Activated naive CD4-positive, alpha-beta T cell treated with anti-CD3 and anti-CD28 coated beads, Interleukin-2, amount 10 ng/mL, durations not matched to agents 7 days and 5 days (primary cell): Measurements from ENCODE around the gene OPCML.

Experiments used
- CTCF ChIA-PET: fragments of 350-600 bp; sonication (Branson Sonifier 250); formaldehyde crosslinking; loops from one replicate; lab custom pipeline; 2021; ENCODE audit warnings: antibody characterized with exemption; lab: Charles Lee
- DNase-seq: peaks from one replicate; pipeline ENCODE4 v3.0.0-alpha.2; 2020
- H3K27ac Mint-ChIP-seq: one replicate; pipeline ENCODE4 v1.8.0; 2021; ENCODE audit warnings: mild to moderate bottlenecking, moderate library complexity, mixed read lengths
- H3K27me3 Mint-ChIP-seq: one replicate; pipeline ENCODE4 v1.8.0; 2021; ENCODE audit warnings: mild to moderate bottlenecking, mixed read lengths
- H3K36me3 Mint-ChIP-seq: one replicate; pipeline ENCODE4 v1.8.0; 2021; ENCODE audit warnings: mixed read lengths
- H3K4me1 Mint-ChIP-seq: one replicate; pipeline ENCODE4 v1.8.0; 2021; ENCODE audit warnings: mixed read lengths
- H3K4me3 Mint-ChIP-seq: one replicate; pipeline ENCODE4 v1.8.0; 2021; ENCODE audit warnings: mild to moderate bottlenecking, moderate library complexity, mixed read lengths
- H3K9me3 Mint-ChIP-seq: one replicate; pipeline ENCODE4 v1.8.0; 2021; ENCODE audit warnings: mixed read lengths

OPCML gene

DNA sequence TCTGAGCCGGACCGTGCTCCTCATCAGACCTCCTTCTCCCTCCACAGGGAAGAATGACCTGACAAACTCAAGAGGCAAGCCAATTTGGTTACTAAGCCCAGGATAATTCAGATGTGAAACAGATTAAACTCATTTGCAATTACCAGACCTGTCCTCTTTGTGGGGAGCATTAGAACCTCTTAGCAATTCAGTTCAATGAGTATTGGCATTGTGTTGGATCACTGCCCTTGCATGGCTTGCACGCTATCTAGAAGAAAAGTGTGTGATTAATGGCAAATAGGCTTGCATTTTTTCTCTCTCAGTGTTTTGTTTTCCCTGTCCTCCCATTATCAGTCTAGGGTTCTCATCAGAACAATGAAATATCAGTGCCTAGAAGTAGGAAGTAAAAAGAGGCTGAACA, 365.6 kb downstream of the OPCML start:
- no peaks in the 10 kb centered on the region for H3K36me3 Mint-ChIP-seq

DNA sequence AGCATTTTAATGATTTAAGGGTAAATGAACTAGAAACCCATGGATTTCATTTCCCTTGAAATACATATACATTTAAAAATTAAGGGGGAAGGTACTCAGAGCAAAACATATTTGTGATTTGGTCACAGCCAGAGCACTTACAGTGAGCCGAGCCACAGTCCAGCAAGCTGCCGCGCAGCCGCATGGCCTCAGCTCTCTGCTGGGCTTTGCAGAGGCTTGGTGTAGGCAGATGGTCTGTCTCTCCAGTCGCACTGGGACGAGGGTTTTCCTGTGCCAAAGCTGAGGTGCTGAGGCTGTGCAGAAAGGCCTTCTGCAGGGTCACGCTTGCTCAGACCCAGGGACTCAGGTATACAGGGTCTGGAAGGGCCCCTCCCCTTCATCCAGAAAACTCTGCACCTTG, 367.3 kb downstream of the OPCML start:
- Mint-ChIP-seq H3K4me1 (no peaks in the 10 kb centered on the region), H3K4me3 (no peak overlapping the region), H3K27ac (no peak overlapping the region), H3K27me3 (no peaks in the 10 kb centered on the region), H3K36me3 (no peaks in the 10 kb centered on the region), H3K9me3 (no peaks in the 10 kb centered on the region)
- DNase-seq: no peak
- CTCF ChIA-PET: no interaction called here

More for the DNA sequence above, 365.6 kb downstream of the OPCML start:
- DNase-seq: no peak
- H3K4me1 Mint-ChIP-seq: no peaks in the 10 kb centered on the region
- no peaks in the 10 kb centered on the region for H3K27me3 Mint-ChIP-seq
- no peak overlapping the region for H3K27ac Mint-ChIP-seq
- H3K9me3 Mint-ChIP-seq: no peaks in the 10 kb centered on the region
- CTCF ChIA-PET: no interaction called here
- no peak overlapping the region for H3K4me3 Mint-ChIP-seq

DNA sequence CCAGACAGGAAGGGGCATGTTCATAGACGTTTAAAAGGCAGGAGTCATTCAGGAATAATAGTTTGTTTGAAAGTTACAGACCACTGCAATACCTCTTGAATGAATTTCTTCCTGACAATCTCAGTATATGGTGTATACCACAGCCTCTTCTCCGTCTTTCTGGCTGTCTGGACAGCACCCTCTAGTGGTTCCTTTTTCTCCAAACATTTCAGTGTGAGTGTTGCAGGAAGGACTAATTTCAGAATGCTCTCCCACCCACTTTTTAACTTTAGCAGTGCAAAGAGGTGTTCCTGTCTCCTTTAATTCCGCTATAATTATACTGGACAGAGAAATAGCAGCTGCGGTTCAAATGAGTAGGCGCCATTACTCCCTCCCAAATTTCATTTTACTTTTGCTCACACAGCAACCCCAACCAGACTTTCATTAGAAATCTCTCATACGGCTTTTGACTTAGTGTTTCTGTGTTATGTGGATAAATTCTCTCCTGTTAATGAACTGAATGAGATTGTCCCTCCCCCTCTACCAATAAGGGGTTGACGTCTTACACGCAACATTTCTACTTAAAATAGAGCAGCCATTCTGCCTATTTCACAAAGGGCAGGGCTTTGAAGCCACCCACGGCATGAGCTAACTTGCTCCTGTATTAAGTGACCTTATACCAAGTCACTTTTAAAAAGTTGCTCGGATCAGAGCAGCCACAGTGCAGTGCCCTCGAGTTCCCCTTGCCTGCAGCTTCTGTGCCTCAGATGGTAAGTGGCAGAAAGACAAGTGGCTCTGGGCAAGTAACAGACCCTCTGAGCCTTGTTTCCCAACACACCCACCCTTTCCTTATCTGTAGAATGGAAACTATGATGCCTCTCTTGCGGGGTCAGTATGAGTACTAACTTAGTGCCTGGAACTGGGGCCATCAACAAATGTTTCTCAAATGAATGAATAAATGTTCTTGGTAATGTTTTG, 368.6 kb downstream of the OPCML start:
- Mint-ChIP-seq H3K4me1 (no peaks in the 10 kb centered on the region), H3K27ac (no peak overlapping the region), H3K27me3 (no peaks in the 10 kb centered on the region), H3K9me3 (no peaks in the 10 kb centered on the region), H3K4me3 (no peak overlapping the region), H3K36me3 (no peaks in the 10 kb centered on the region)
- CTCF ChIA-PET: no interaction called here
- no peak for DNase-seq

DNA sequence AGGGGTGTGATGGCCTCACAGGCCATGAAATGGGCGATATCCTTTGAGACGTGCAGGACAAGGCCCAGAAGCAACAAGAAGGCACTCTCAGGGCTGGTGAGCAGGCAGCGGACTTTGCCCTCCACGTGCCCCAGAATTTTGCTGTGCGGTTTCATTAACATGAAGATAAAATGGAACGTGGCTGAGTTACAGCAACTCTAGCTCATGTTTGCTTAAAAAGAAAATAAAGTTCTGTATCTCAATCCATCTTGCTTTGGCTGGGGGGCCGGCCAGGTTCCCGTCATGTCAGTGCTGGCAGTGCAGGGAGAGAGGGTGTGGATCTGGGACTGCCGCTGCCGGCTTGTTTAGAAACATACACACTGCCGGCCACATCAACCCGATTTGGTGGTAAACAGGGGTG, 370.1 kb downstream of the OPCML start:
- CTCF ChIA-PET: interaction anchor here (1.4 kb wide), 1 partner anchor 8 kb away, joined by 3 read pairs; no protein-coding TSS in a partner anchor
- no peaks in the 10 kb centered on the region for H3K9me3 Mint-ChIP-seq
- no peaks in the 10 kb centered on the region for H3K4me1 Mint-ChIP-seq
- no peak overlapping the region for H3K4me3 Mint-ChIP-seq
- no peaks in the 10 kb centered on the region for H3K27me3 Mint-ChIP-seq
- no peak for DNase-seq
- H3K36me3 Mint-ChIP-seq: no peaks in the 10 kb centered on the region
- no peak overlapping the region for H3K27ac Mint-ChIP-seq

DNA sequence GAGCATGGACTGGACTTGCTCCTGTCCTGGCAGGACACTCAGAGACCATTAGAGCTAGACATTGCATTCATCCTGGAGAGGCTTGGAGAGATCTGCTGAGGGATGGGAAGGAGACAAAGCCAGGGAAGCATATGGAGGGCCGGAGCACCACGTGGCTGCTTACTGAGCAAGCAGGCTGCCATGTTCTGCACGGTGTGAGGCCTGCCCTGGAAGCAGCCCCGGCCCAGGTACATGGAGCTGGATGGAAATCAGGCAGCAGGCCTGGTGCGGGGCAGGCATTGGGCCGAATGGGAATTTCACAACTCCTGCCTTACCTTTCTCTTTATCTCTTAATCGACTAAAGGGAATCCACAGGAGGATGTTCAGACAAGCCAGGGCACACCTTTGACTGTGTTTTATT, 371.5 kb downstream of the OPCML start:
- H3K4me1 Mint-ChIP-seq: no peaks in the 10 kb centered on the region
- CTCF ChIA-PET: no interaction called here
- H3K9me3 Mint-ChIP-seq: no peaks in the 10 kb centered on the region
- H3K27ac Mint-ChIP-seq: no peak overlapping the region
- DNase-seq: no peak
- H3K36me3 Mint-ChIP-seq: no peaks in the 10 kb centered on the region
- no peaks in the 10 kb centered on the region for H3K27me3 Mint-ChIP-seq
- no peak overlapping the region for H3K4me3 Mint-ChIP-seq

DNA sequence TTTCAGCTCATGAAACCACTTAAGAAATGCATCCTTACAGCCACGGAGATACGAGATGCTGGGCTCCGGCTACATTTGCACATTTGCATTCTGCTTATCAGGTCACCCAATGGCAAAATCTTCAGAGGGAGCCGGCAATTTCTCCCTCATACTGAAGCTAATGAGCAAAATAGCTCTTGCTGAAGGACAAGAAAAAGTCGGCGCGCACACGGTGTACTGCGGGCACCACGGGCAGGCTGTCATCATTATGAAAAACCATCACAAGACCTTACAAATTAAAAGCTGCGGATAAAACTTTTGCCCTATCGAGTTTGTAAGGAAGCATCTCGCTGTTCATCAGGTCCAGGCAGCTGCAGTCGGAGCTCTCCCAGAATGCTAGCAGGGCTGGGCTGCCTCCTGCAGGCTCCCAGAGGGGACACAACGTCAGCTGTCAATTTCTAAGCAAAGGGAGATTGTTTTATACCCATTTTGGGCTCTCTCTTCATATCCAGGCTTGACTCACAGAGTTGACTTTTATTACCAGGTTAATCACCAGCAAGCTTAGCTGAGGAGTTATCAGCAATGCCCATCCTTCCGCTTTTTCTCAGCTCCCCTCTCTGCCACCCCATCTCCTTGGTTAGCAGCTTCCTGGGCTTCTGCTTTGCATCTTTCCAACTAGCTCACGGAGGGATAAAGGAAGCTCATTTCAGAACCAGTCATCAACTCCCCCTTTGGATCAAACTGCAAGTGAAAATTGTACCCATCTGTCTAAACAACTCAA, 375.1 kb downstream of the OPCML start:
- DNase-seq: no peak
- Mint-ChIP-seq H3K36me3 (no peaks in the 10 kb centered on the region), H3K27me3 (no peaks in the 10 kb centered on the region), H3K4me3 (no peak overlapping the region), H3K27ac (no peak overlapping the region), H3K9me3 (no peaks in the 10 kb centered on the region), H3K4me1 (no peaks in the 10 kb centered on the region)
- CTCF ChIA-PET: no interaction called here

DNA sequence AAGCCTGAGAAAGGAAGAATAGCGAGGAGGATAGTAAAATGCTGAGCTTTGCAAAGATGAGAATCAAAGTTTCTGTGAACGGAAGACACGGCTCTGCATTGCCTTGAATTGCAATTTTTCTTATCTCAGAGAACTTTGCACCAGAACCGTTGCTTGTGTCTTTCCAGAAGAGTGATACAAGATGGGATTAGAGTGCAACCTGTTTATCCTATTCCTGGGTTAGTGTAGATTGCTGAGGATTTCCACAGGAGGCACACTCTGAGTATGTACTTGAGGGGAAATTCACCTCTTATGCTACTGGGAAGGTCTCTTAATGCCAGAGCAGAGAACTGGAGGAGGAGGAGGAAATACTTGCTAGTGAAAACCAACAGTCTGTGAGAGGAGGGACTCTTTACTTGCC, 377.5 kb downstream of the OPCML start:
- H3K4me3 Mint-ChIP-seq: no peak overlapping the region
- H3K4me1 Mint-ChIP-seq: no peaks in the 10 kb centered on the region
- no peaks in the 10 kb centered on the region for H3K27me3 Mint-ChIP-seq
- CTCF ChIA-PET: no interaction called here
- DNase-seq: no peak
- H3K27ac Mint-ChIP-seq: no peak overlapping the region
- H3K36me3 Mint-ChIP-seq: no peaks in the 10 kb centered on the region
- no peaks in the 10 kb centered on the region for H3K9me3 Mint-ChIP-seq

DNA sequence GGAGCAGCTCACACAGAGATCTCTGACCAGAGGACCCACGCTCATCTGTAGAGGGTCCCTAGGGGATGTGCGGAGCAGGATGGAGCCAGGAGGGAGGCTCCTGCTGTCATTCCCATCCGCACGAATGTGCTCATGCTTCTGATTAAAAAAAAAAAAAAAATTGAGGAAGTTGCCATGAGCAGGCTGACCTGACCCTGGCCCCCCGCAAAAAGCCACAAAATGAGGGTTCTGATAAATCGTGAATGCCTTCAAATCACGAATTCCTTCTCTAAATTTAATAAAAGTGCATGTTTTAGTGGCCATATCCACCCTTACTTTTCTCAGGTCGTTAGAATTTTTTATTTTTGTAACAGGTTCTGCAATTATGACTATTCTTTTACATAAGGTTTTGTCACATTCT, 378.2 kb downstream of the OPCML start:
- DNase-seq: no peak
- CTCF ChIA-PET: interaction anchor here (1.0 kb wide), 1 partner anchor 9 kb away, joined by 3 read pairs; no protein-coding TSS in a partner anchor
- Mint-ChIP-seq H3K27ac (no peak overlapping the region), H3K27me3 (no peaks in the 10 kb centered on the region), H3K4me1 (no peaks in the 10 kb centered on the region), H3K36me3 (no peaks in the 10 kb centered on the region), H3K9me3 (no peaks in the 10 kb centered on the region), H3K4me3 (no peak overlapping the region)

DNA sequence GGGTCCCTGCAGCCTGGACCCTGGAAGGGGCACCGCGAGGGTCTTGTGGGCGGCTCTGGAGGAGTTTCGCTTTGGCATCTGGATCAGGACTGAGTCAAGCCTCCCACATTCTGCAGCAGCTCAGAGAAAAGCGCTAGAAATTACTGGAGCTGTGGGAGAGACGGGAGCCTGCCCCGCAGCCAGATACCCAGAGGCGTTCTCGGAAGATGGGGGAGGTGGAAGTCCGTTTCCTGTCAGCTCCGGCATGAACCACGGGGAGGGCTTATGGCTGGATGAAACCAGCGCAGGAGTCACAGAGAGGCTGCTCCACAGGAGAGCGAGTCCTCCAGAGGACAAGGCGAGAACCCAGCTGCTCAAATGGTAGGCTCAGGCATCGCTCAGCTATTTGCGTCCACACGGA, 379.3 kb downstream of the OPCML start:
- Mint-ChIP-seq H3K4me1 (no peaks in the 10 kb centered on the region), H3K9me3 (no peaks in the 10 kb centered on the region), H3K27ac (no peak overlapping the region), H3K36me3 (no peaks in the 10 kb centered on the region), H3K4me3 (no peak overlapping the region), H3K27me3 (no peaks in the 10 kb centered on the region)
- CTCF ChIA-PET: interaction anchor here (1.0 kb wide), 1 partner anchor 8 kb away, joined by 3 read pairs; no protein-coding TSS in a partner anchor
- DNase-seq: no peak

DNA sequence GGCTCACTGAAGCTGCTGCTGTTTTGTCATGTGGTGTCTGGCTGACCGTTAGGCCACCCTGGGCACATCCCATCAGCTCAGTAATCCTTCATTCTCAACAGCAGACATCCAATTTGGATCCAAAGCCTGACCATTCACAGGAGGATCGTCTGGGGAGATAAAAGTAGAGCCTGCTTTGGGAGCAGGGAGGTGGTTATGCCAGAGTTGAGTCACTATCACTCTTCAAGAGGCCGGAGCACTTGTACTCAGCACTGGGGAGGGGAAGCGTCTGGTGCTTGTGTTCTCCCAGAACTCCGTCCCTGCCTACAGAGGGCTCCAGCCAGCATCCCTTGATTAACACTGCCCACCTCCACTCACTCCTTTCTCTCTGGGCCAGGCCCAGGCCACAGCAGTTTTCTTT, 382.6 kb downstream of the OPCML start:
- Mint-ChIP-seq H3K27ac (no peak overlapping the region), H3K36me3 (no peaks in the 10 kb centered on the region), H3K4me3 (no peak overlapping the region), H3K27me3 (no peaks in the 10 kb centered on the region), H3K9me3 (no peaks in the 10 kb centered on the region), H3K4me1 (no peaks in the 10 kb centered on the region)
- no peak for DNase-seq
- CTCF ChIA-PET: no interaction called here

DNA sequence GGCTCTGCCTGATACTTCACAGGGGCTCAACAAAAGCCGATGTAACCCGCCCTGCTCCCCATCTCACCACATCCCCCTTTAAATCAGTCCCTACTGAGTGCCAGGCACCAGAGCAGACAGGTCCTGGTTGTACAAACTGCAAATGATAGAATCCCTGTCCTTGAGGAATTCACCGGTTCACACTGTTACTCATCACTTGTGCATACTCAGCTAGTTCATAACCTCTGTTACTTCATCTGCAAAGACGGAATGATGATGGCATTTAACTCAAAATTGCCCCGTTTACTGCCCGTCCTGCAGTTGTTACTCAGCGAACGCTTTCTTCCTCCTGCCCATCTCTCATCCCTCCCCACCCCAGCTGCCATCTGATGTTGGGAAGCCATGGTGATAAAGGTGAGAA, 384.7 kb downstream of the OPCML start:
- H3K4me1 Mint-ChIP-seq: no peaks in the 10 kb centered on the region
- no peak overlapping the region for H3K4me3 Mint-ChIP-seq
- DNase-seq: no peak
- H3K27me3 Mint-ChIP-seq: no peaks in the 10 kb centered on the region
- no peaks in the 10 kb centered on the region for H3K36me3 Mint-ChIP-seq
- CTCF ChIA-PET: no interaction called here
- no peak overlapping the region for H3K27ac Mint-ChIP-seq
- H3K9me3 Mint-ChIP-seq: no peaks in the 10 kb centered on the region

DNA sequence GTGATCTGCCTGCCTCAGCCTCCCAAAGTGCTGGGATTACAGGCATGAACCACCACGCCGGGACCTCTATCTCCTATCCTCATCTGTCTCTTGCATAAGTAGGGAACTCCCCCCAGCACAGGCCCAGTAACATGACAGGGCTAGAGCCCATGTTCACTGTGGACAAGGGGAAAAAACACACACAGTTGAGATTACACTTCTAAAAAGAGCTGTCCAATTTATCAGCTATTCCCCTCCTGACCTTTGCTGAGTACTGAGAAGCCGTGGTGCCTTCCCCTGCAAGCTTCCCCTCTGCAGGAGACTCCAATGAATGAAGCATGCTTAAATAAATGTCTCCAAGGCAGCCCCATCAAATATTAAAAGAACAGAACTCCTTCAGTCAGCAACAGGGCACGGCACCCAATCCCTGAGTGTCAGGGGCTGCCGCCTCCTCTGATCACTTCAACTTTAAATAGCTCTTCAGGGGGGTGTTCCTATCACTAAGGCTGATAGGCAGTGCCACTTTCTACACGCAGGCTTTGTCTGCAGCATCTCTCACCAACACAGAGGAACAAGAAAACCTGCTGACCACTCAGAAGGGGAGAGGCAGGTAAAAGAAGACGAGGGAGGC, 385.5 kb downstream of the OPCML start:
- Mint-ChIP-seq H3K27ac (no peak overlapping the region), H3K9me3 (no peaks in the 10 kb centered on the region), H3K27me3 (no peaks in the 10 kb centered on the region), H3K36me3 (no peaks in the 10 kb centered on the region), H3K4me3 (no peak overlapping the region), H3K4me1 (no peaks in the 10 kb centered on the region)
- CTCF ChIA-PET: no interaction called here
- no peak for DNase-seq

DNA sequence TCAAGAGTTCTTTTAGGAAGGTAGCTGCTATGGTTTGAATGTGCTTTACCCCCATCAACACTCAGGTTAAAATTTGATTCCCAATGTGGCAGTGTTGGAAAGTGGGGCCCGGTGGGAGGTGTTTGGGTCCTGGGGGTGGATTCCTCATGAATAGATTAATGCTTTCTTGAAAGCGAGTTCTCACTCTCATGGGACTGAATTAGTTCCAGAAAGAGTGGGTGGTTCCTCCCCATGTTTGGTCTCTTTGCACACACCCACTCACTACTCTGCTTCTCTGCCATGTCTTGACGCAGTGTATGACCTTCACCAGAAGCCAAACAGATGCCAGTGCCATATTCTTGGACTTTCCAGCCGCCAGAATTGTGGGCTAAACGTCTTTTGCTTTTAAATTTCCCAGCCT, 394.4 kb downstream of the OPCML start:
- Mint-ChIP-seq H3K9me3 (no peaks in the 10 kb centered on the region), H3K27me3 (peaks cover 11% of the 10 kb centered on the region), H3K4me3 (no peak overlapping the region), H3K36me3 (no peaks in the 10 kb centered on the region), H3K4me1 (no peaks in the 10 kb centered on the region), H3K27ac (no peak overlapping the region)
- no peak for DNase-seq
- CTCF ChIA-PET: no interaction called here

DNA sequence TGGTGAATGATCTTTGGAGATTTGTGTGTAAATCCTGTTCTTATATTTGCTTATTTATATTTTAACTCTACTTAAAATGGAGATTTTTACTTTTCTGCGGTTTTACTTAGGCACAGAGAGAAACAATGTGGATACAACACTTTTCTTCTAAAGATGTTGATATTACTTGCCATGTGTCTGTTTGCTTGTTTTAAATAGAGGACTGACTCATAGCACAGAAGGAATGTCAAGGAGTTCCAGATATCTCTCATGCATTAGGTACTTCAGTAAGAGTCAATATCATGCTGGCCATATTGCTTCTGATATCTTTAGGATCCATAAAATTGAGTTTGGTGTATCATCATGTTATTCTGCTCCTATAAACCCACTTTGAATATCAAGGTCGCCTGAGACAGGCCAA, 395.0 kb downstream of the OPCML start:
- Mint-ChIP-seq H3K4me3 (no peak overlapping the region), H3K27ac (no peak overlapping the region), H3K36me3 (no peaks in the 10 kb centered on the region), H3K9me3 (no peaks in the 10 kb centered on the region), H3K27me3 (peaks cover 11% of the 10 kb centered on the region), H3K4me1 (no peaks in the 10 kb centered on the region)
- CTCF ChIA-PET: interaction anchor here (1.6 kb wide), 1 partner anchor 58 kb away, joined by 4 read pairs; no protein-coding TSS in a partner anchor
- DNase-seq: no peak
